NCI-H460 (cell line): Measurements from ENCODE around the gene DHRS7. TPM values are rescaled to one million over a fixed set of nuclear protein-coding genes. Genes with fewer than 3 reads are reported as not detected.
"Not testable (repeated sequence)": the region's sequence is repeated elsewhere in the genome, so short reads cannot be mapped to it uniquely, and the experiment has no call there.

Experiments used
- DNase-seq: peaks from one replicate; pipeline ENCODE4 v3.0.0-alpha.2; 2016; ENCODE audit warnings: low read depth; ENCODE audit errors: extremely low read depth
- total RNA-seq: library from RNA; depleted of rRNA; stranded (reverse); fragments of >200 nt; shearing (Covaris generic); gene quantifications from 2 replicates; pipeline ENCODE4 v1.2.3, GENCODE V29; 2014; rRNA removed

The DHRS7 gene
- total RNA-seq, 1 experiment from 2014 or later, result 144 TPM

GRCh38 chr14:60153991-60154390 is 11.2 kb downstream of the DHRS7 start:
- DNase-seq, result no peak

GRCh38 chr14:60151715-60152114 is 13.5 kb downstream of the DHRS7 start:
- peak; percentile 88 for DNase-seq

- no peak for DNase-seq
These were observed 30.5 kb downstream of the DHRS7 start for GRCh38 chr14:60134702-60135101.

GRCh38 chr14:60133487-60133886 is 31.7 kb downstream of the DHRS7 start:
- DNase-seq, result no peak

GRCh38 chr14:60125918-60126317 is 39.3 kb downstream of the DHRS7 start:
- no peak for DNase-seq

GRCh38 chr14:60116181-60116580 is 49.0 kb downstream of the DHRS7 start:
- DNase-seq, result no peak

- no peak for DNase-seq
These were observed 50.3 kb downstream of the DHRS7 start for GRCh38 chr14:60114881-60115280.

- DNase-seq, result no peak
These were observed 53.5 kb downstream of the DHRS7 start for GRCh38 chr14:60111732-60112131.

GRCh38 chr14:60107477-60107876 is 57.7 kb downstream of the DHRS7 start:
- no peak for DNase-seq

- no peak for DNase-seq
These were observed 58.9 kb downstream of the DHRS7 start for GRCh38 chr14:60106339-60106738.

- DNase-seq, result no peak
These were observed 62.8 kb downstream of the DHRS7 start for GRCh38 chr14:60102389-60102788.

- no peak for DNase-seq
These were observed 63.4 kb downstream of the DHRS7 start for GRCh38 chr14:60101786-60102185.

- not testable (repeated sequence) for DNase-seq
These were observed 65.3 kb downstream of the DHRS7 start for GRCh38 chr14:60099855-60100254.

GRCh38 chr14:60097974-60098373 is 67.2 kb downstream of the DHRS7 start:
- DNase-seq, result no peak

- DNase-seq, result no peak
These were observed 69.3 kb downstream of the DHRS7 start for GRCh38 chr14:60095781-60096450.

GRCh38 chr14:60095231-60095630 is 70.0 kb downstream of the DHRS7 start:
- DNase-seq, result no peak

GRCh38 chr14:60094306-60094897 is 70.8 kb downstream of the DHRS7 start:
- DNase-seq, result no peak

Other genes starting within 250 kb of the DHRS7 start
- 0.20 and 0.87 TPM in 2 replicates for gene LRRC9, start 245.3 kb downstream of the DHRS7 start, total RNA-seq
- gene PCNX4, start 73.5 kb downstream of the DHRS7 start, total RNA-seq, result 68.7 and 78.5 TPM in 2 replicates
- gene PPM1A, start 83.8 kb upstream of the DHRS7 start, total RNA-seq, result 38.7 and 43.8 TPM in 2 replicates